Stimulated activated CD8-positive, alpha-beta memory T cell treated with anti-CD3 and anti-CD28 coated beads, Interleukin-15, amount 100 ng/mL, for 24 hours (primary cell): ENCODE measurements around the gene PLD3.
"Not testable (repeated sequence)": the region's sequence is repeated elsewhere in the genome, so short reads cannot be mapped to it uniquely, and the experiment has no call there.

ENCODE experiments used
- DNase-seq: peaks from one replicate; pipeline ENCODE4 v3.0.0-alpha.2; 2020; ENCODE audit warnings: low read depth

The PLD3 gene

DNA sequence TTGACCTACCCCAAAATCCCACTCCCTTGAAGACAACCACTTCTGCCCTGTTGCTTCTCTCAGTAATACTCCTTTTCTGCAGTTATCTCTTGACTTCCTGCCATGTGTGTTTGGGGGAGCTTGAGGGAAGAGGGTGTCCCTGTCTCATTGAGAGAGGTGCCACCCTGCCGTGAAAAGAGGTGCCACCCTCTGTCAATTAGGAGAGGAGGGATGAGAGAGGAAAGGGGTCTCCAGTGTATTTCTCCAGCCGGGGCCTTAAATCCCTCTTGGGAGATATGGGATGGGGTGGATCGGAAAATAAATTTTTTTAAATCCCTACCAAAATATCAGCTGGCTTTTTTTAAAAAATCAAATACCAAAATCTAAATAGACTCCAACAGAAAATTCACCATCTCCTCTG, 16.5 kb downstream of the PLD3 start:
- no peak for DNase-seq

DNA sequence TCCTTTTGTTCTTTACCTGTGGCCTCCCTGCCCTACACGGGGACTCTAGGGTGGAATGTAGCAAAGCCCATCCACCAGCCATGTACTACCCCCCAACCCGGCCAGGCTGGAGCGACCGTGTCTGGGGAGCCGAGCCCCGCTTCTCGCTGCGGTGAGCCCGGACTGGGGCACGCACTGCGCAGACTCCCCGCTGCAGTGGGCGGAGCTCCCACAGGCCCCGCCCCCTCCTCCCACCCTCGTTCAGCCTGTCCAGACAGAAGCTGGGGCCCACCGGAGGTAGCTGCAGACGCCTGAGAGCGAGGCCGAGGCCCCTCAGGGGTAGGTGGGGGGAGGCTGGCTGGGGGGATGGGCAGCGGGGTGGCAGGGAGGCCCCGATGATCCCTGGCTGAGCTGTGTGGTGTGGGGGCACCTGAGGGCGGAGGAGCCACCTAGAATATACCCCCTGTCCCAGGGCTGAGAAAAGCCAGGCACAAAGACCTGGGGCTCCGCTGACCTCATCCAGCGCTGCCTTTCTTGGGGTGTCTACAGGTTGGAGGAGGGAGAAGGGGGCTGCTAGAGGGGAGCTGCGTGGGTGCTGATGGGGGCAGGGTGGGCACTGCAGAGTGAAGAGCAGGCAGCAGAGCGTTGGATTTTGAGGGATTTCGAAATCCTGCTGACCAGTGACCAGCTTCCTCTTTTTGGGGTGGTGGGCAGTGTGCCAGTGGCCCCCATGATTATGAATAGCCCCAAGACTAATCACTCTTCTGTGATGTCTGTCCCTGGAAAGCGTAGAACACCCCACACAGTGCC, 17.3 kb downstream of the PLD3 start:
- DNase-seq: peak; percentile 35

GRCh38 chr19:40366697-40367561, 18.4 kb downstream of the PLD3 start:
- no peak for DNase-seq

GRCh38 chr19:40367577-40368434, 19.3 kb downstream of the PLD3 start:
- no peak for DNase-seq

- no peak for DNase-seq
Measured at GRCh38 chr19:40369797-40370196, 21.3 kb downstream of the PLD3 start.

DNA sequence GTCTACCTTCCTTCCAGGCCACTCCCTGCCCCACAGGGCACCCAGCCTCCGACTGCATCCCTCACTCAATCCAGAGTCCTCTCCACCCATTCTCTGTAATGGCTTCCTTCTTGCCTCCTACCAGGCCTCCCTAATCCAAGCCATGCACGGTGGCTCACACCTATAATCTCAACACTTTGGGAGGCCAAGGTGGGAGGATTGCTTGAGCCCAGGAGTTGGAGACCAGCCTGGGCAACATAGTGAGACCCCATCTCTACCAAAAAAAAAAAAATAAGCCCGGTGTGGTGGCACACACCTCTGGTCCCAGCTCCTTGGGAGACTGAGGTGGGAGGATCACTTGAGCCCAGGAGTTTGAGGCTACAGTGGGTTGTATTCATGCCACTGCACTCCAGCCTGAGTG, 21.8 kb downstream of the PLD3 start:
- DNase-seq: not testable (repeated sequence)

- DNase-seq: no peak
Measured at GRCh38 chr19:40370997-40371801, 22.7 kb downstream of the PLD3 start.

DNA sequence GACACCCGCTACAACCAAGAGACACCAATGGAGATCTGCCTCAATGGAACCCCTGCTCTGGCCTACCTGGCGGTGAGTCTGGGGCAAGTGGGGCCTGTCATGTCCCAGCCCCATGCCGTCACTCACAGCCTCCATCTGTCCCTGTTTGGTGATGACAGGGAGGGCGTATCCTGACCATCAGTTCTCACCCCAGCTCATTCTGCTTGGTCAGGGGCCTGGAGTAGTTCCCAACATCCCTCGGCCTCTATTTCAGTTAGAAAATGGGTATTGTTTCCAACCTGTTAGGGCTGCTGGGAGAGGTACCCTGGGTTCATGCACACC, 23.3 kb downstream of the PLD3 start:
- DNase-seq: no peak

DNA sequence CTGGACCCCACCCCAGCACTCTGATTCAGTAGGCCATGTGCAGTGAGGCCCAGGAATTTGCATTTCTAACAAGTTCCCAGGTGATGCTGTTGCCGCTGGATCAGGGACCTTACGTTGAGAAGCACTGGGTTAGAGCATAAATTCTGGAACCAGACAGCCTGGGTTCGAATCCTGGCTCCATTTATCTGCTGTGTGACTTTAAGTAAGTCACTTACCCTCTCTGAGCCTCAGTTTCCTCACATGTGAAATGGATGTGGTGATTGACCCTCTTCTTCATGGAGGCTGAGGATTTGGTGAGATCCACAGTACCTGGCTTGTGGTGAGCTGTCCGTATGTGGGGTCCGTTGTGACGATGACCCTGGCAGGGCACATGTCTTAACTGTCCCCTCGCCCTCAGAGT, 25.6 kb downstream of the PLD3 start:
- no peak for DNase-seq

DNA sequence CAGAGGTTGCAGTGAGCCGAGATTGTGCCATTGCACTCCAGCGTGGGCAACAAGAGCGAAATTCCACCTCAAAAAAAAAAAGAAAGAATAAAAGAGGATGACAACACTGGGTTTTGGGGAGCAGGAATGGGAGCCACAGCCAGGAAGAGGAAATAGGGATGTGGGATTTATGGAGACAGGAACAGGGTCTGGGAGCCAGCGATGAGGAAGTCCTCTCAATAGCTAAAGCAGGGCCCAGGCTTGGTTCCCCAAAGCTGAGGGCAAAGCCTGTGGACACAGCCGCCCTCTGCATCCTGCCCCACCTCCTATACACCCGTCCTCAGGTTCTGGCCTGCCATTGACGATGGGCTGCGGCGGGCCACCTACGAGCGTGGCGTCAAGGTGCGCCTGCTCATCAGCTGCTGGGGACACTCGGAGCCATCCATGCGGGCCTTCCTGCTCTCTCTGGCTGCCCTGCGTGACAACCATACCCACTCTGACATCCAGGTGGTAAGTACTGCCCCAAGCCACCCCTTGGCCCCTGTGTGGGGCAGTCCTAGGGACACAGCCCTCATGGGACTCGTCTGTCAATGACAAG, 27.9 kb downstream of the PLD3 start:
- DNase-seq: no peak

- DNase-seq: no peak
Measured at GRCh38 chr19:40377876-40378385, 29.4 kb downstream of the PLD3 start.

DNA sequence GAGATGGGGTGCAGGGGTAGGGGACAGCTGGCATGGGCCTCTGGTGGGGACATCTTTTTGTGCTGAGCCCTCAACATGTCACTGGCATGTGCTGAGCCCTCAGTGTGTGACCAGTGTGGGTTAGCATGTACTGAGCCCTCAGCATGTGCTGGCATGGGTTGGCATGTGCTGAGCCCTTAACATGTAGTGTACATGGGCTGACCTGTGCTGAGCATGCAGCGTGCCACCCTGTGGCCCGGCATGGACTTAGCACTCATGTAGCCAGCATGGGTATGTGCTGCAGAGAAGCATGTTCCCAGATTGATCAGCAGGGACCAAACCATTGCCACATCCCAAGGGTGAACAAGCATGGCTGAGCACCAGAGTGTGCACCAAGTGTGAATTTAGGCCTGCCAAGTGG, 30.0 kb downstream of the PLD3 start:
- no peak for DNase-seq

DNA sequence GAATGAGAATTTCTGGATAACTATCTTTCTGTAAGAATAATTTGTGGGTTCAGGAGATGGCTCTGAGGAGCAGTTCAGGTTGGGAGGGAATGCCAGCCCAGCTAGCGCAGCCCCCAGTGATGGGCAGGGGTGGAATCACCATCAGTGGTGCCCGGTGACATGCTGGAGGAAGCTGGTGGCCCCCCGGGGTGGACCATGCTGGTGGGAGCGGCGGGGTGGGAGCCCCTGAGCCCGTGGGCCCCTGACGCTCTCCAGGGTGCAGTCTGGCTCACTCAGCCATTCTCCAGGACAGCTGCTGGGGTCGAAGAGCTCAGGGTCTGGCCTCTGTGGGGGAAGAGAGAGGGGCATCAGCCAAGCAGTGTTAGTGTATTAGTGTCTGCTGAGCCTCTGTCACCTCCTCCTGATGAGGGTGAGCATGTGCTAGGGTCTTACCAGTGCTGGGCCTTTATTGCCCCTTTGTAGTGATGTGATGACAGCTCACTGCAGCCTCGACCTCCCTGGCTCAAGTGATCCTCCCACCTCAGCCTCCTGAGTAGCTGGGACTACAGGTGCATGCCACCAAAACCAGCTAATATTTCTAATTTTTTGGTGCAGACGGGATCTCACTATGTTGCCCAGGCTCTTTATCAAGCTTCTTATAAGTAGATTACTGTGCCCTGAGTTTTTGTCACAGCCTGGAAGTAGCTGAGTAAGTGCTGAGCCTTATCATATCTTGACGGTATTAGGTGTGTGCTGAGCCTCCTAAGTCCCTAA, 31.1 kb downstream of the PLD3 start:
- DNase-seq: no peak

GRCh38 chr19:40380199-40381037, 31.9 kb downstream of the PLD3 start:
- no peak for DNase-seq

DNA sequence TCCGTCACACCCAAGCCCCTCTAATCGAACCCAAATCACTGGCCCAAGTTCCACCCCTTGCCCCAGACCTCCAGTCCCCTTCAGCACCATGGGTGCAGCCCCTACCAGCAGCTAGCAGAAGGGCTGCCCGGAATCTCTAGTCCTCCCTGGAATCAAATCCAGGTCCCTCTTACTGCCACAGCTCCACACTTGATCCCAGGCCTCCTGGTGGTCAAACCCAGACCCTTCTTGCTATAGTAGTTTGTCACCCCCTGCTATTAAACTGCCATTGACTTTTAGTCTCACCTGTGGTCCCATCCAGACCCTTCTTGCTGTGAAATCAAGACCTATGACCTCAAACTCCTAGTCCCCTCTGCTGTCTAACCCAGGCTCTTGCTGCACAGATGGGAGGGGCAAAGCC, 32.8 kb downstream of the PLD3 start:
- DNase-seq: no peak

DNA sequence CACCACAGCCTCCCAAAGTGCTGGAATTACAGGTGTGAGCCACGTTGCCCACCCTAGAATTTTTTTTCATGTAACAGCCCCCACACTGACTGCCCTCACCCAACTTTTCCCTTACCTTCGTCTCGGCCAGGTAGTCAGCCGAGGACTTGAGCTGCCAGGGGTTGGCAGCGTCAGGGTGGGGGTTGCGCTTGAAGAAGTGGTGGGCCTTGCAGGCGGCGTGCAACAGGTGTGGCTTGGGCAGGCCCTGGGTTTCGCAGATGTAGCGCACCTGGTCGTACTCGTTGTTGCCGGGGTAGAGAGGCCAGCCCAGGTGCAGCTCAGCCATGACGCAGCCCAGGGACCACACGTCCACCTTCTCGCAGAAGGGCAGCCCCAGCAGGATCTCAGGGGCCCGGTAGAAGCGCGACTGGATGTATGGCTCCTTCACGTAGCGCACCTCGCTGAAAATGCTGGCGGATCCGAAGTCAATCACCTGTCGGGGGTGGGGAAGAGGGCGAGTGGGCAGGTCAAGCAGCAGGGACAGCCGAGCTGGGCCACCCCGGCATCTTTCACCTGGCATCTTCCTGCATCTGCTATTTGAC, 35.3 kb downstream of the PLD3 start:
- DNase-seq: no peak

- no peak for DNase-seq
Measured at GRCh38 chr19:40387155-40387554, 38.7 kb downstream of the PLD3 start.

DNA sequence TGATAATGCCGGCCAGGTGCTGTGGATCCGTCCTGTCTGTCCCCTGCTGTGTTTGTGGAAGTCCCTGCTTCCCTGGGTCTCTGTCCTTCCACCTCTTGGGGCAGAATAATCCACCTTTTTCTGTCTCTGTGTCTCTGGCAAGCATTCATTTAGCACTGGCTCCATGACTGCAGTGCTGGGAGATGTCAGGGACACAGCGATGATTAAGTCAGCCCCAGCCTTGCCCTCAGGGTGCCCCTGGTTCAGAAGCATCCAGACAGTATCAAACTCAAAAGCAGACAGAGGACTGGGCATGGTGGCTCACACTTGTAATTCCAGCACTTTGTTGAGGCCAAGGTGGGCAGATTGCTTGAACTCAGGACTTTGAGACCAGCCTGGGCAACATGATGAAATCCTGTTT, 40.0 kb downstream of the PLD3 start:
- DNase-seq: no peak
